H1 (cell line): Measurements from ENCODE around the gene DBP. TPM values are rescaled to one million over a fixed set of nuclear protein-coding genes. Genes with fewer than 3 reads are reported as not detected.

Experiments used
- BRCA1 ChIP-seq: IDR thresholded peaks from 2 replicates; pipeline ENCODE4 v1.6.1; 2012; ENCODE audit warnings: low read depth, low read length, improper control_type of control experiment
- EGR1 ChIP-seq: IDR thresholded peaks from 2 replicates; pipeline ENCODE4 v1.6.1; 2011; ENCODE audit warnings: low read depth, low read length, borderline replicate concordance
- KDM5A ChIP-seq: fragments of 200-600 bp; IDR thresholded peaks from 2 replicates; pipeline ENCODE4 v1.7.1; 2012; ENCODE audit warnings: mild to moderate bottlenecking, low read length, inconsistent platforms, mixed read lengths
- NANOG ChIP-seq: IDR thresholded peaks from 2 replicates; pipeline ENCODE4 v1.6.1; 2011; ENCODE audit warnings: low read length, low read depth, mild to moderate bottlenecking, inconsistent platforms; ENCODE audit not compliant: insufficient read depth, poor library complexity, severe bottlenecking
- POLR2A ChIP-seq, 2 experiments: IDR thresholded peaks; 1 replicate in 1 of 2; 2 replicates in 1 of 2; pipeline ENCODE4 v1.6.1; 2011; ENCODE audit warnings: low read depth in 2 of 2, low read length in 2 of 2, mild to moderate bottlenecking in 2 of 2; ENCODE audit errors: control extremely low read depth in 1 of 2
- RAD21 ChIP-seq, 2 experiments: IDR thresholded peaks in 1 of 2; conservative IDR thresholded peaks in 1 of 2; 2 replicates each; pipeline ENCODE4 v1.6.1; 2011; ENCODE audit warnings: low read depth in 2 of 2, low read length in 2 of 2, improper control_type of control experiment in 1 of 2, inconsistent platforms in 1 of 2, mild to moderate bottlenecking in 1 of 2, moderate library complexity in 1 of 2
- RXRA ChIP-seq: IDR thresholded peaks from 2 replicates; pipeline ENCODE4 v1.6.1; 2011; ENCODE audit warnings: low read depth, mild to moderate bottlenecking, low read length, moderate library complexity; ENCODE audit not compliant: insufficient read depth
- SIX5 ChIP-seq: IDR thresholded peaks from 2 replicates; pipeline ENCODE4 v1.6.1; 2011; ENCODE audit warnings: mild to moderate bottlenecking, low read depth, low read length
- SP4 ChIP-seq: IDR thresholded peaks from 2 replicates; pipeline ENCODE4 v1.6.1; 2012; ENCODE audit warnings: low read length, inconsistent platforms
- TBP ChIP-seq: IDR thresholded peaks from 2 replicates; pipeline ENCODE4 v1.6.1; 2011; ENCODE audit warnings: low read depth, low read length, improper control_type of control experiment
- polyA plus RNA-seq, 7 experiments: library from polyadenylated mRNA; depleted of rRNA in 3 of 7; stranded (reverse) in 5 of 7; unstranded in 2 of 7; fragments of >200 nt in 5 of 7; fragments of 200-250 nt in 2 of 7; gene quantifications; 1 replicate in 5 of 7; 2 replicates in 1 of 7; 4 replicates in 1 of 7; pipeline versions ENCODE4 v1.2.1 to v1.2.3, GENCODE V29; 2011 to 2013; ENCODE audit warnings: missing spikeins in 2 of 7, mixed read lengths in 2 of 7
- total RNA-seq: library from RNA; stranded (reverse); fragmentation: NEBNext Ultra II Directional; extraction: Animal tissue kit (Norgen Biotek cat#: 25700); gene quantifications from 2 replicates; pipeline ENCODE4 v1.2.1, GENCODE V29; 2021

DBP gene
- total and polyA plus RNA-seq, 2 of the 8 experiments (the other 6 are each of a cell fraction or from before 2014, with no cell fraction given): 7.5 to 8.3 TPM

- 0 out of 2 replicates have a peak, but pooled peaks have one; percentile 7 for TF ChIP-seq TBP
- peak; percentile 63; the same call in 1 of the 2 replicates for TF ChIP-seq RXRA
- 0 out of 2 replicates have a peak, but pooled peaks have one; percentile 70 for TF ChIP-seq SP4
- TF ChIP-seq NANOG: no peak
- no peak for TF ChIP-seq SIX5
- TF ChIP-seq KDM5A: no peak
- 0 out of 2 replicates have a peak, but pooled peaks have one; percentile 5 for TF ChIP-seq EGR1
- 0 out of 3 replicates have a peak, but pooled peaks of 1 of the 2 experiments have one; percentile 22 for TF ChIP-seq POLR2A (IDR thresholded peaks at IDR 0.05; ENCODE audit: control extremely low read depth in 1 of 2, low read depth in 2 of 2, low read length in 2 of 2)
- TF ChIP-seq BRCA1: no peak
- peak; percentile 91 to 96 for TF ChIP-seq RAD21 (IDR thresholded peaks at IDR 0.05 in 1 of 2, conservative IDR thresholded peaks at IDR 0.05 in 1 of 2; ENCODE audit: low read depth in 2 of 2, low read length in 2 of 2)
Measured at GRCh38 chr19:48646001-48646721, 9.0 kb upstream of the DBP start, which contains the start of gene CA11 (continued).
